Measurements from ENCODE around the gene LTBP1.
A peak's percentile ranks its signal among the peaks of the same experiment; 100 is the strongest.

The LTBP1 gene

GRCh38 chr2:33030326-33030725 lies 83.6 kb downstream of the LTBP1 start:
- no peaks in the 10 kb centered on the region for H3K27me3 ChIP-seq (replicated peaks; ENCODE audit: control insufficient read depth, insufficient read depth, low read length)
- no peak for DNase-seq (ENCODE audit: extremely low read depth, insufficient read length)
- no peak for TF ChIP-seq CTCF (IDR thresholded peaks at IDR 0.05; ENCODE audit: insufficient read depth, low read length, poor library complexity, severe bottlenecking)
- no peaks in the 10 kb centered on the region for H3K36me3 ChIP-seq (ENCODE audit: control insufficient read depth, insufficient read depth, low read length)
- no peak overlapping the region for H3K4me3 ChIP-seq (replicated peaks; ENCODE audit: low read depth, low read length)

- no peak for TF ChIP-seq CTCF (IDR thresholded peaks at IDR 0.05; ENCODE audit: insufficient read depth, low read length, poor library complexity, severe bottlenecking)
- H3K36me3 ChIP-seq (ENCODE audit: control insufficient read depth, insufficient read depth, low read length): no peaks in the 10 kb centered on the region
- no peak for DNase-seq (ENCODE audit: extremely low read depth, insufficient read length)
- no peaks in the 10 kb centered on the region for H3K27me3 ChIP-seq (replicated peaks; ENCODE audit: control insufficient read depth, insufficient read depth, low read length)
- H3K4me3 ChIP-seq (replicated peaks; ENCODE audit: low read depth, low read length): no peak overlapping the region
Observed at GRCh38 chr2:33032245-33032644, 85.5 kb downstream of the LTBP1 start.

- Histone ChIP-seq H3K4me3 (replicated peaks; ENCODE audit: low read depth, low read length) (no peak overlapping the region), H3K36me3 (ENCODE audit: control insufficient read depth, insufficient read depth, low read length) (no peaks in the 10 kb centered on the region), H3K27me3 (replicated peaks; ENCODE audit: control insufficient read depth, insufficient read depth, low read length) (no peaks in the 10 kb centered on the region)
- no peak for DNase-seq (ENCODE audit: extremely low read depth, insufficient read length)
- TF ChIP-seq CTCF (IDR thresholded peaks at IDR 0.05; ENCODE audit: insufficient read depth, low read length, poor library complexity, severe bottlenecking): peak; percentile 13
Observed at GRCh38 chr2:33033606-33034081, 86.9 kb downstream of the LTBP1 start.

- H3K36me3 ChIP-seq (ENCODE audit: control insufficient read depth, insufficient read depth, low read length): no peaks in the 10 kb centered on the region
- no peaks in the 10 kb centered on the region for H3K27me3 ChIP-seq (replicated peaks; ENCODE audit: control insufficient read depth, insufficient read depth, low read length)
- no peak overlapping the region for H3K4me3 ChIP-seq (replicated peaks; ENCODE audit: low read depth, low read length)
- TF ChIP-seq CTCF (IDR thresholded peaks at IDR 0.05; ENCODE audit: insufficient read depth, low read length, poor library complexity, severe bottlenecking): no peak
- DNase-seq (ENCODE audit: extremely low read depth, insufficient read length): no peak
Observed at GRCh38 chr2:33034784-33035183, 88.0 kb downstream of the LTBP1 start.

- Histone ChIP-seq H3K4me3 (replicated peaks; ENCODE audit: low read depth, low read length) (no peak overlapping the region), H3K27me3 (replicated peaks; ENCODE audit: control insufficient read depth, insufficient read depth, low read length) (peaks cover 3% of the 10 kb centered on the region; the same call in 1 of the 2 replicates), H3K36me3 (ENCODE audit: control insufficient read depth, insufficient read depth, low read length) (no peaks in the 10 kb centered on the region)
- no peak for DNase-seq (ENCODE audit: extremely low read depth, insufficient read length)
- TF ChIP-seq CTCF (IDR thresholded peaks at IDR 0.05; ENCODE audit: insufficient read depth, low read length, poor library complexity, severe bottlenecking): no peak
Observed at GRCh38 chr2:33038230-33038629, 91.5 kb downstream of the LTBP1 start.

- H3K4me3 ChIP-seq (replicated peaks; ENCODE audit: low read depth, low read length): no peak overlapping the region
- no peak for DNase-seq (ENCODE audit: extremely low read depth, insufficient read length)
- no peak for TF ChIP-seq CTCF (IDR thresholded peaks at IDR 0.05; ENCODE audit: insufficient read depth, low read length, poor library complexity, severe bottlenecking)
- peaks cover 3% of the 10 kb centered on the region; the same call in 1 of the 2 replicates for H3K27me3 ChIP-seq (replicated peaks; ENCODE audit: control insufficient read depth, insufficient read depth, low read length)
- H3K36me3 ChIP-seq (ENCODE audit: control insufficient read depth, insufficient read depth, low read length): no peaks in the 10 kb centered on the region
Observed at GRCh38 chr2:33038799-33039198, 92.0 kb downstream of the LTBP1 start.

All from GM06990 (cell line).